KMS-11 (cell line): Measurements from ENCODE around the gene ARHGAP24.

ENCODE experiments used
- H2AFZ ChIP-seq: fragments of 200-600 bp; sonication (generic); 2 replicates; pipeline ENCODE4 v1.6.1; 2016; ENCODE audit warnings: antibody characterized with exemption, mixed run types, low read depth
- H3K27ac ChIP-seq: fragments of 200-600 bp; sonication (generic); 2 replicates; pipeline ENCODE4 v1.6.1; 2016; ENCODE audit warnings: mild to moderate bottlenecking, mixed run types
- H3K27me3 ChIP-seq: fragments of 200-600 bp; sonication (generic); 2 replicates; pipeline ENCODE4 v1.6.1; 2017; ENCODE audit warnings: mild to moderate bottlenecking, low read depth, mixed run types, moderate library complexity; ENCODE audit not compliant: insufficient read depth
- H3K36me3 ChIP-seq: fragments of 200-600 bp; sonication (generic); 2 replicates; pipeline ENCODE4 v1.6.1; 2017; ENCODE audit warnings: mild to moderate bottlenecking, mixed run types; ENCODE audit not compliant: insufficient read depth
- H3K4me1 ChIP-seq: fragments of 200-600 bp; sonication (generic); 2 replicates; pipeline ENCODE4 v1.6.1; 2016; ENCODE audit warnings: mild to moderate bottlenecking, low read depth, mixed run types; ENCODE audit not compliant: poor library complexity, severe bottlenecking
- H3K4me2 ChIP-seq: fragments of 200-600 bp; sonication (generic); 2 replicates; pipeline ENCODE4 v1.7.0; 2016; ENCODE audit warnings: mild to moderate bottlenecking, mixed run types
- H3K4me3 ChIP-seq: fragments of 200-600 bp; sonication (generic); IDR thresholded peaks from 2 replicates; pipeline ENCODE4 v1.6.1; 2017; ENCODE audit warnings: low read depth, low read length, mixed read lengths; ENCODE audit not compliant: insufficient read depth
- H3K79me2 ChIP-seq: fragments of 200-600 bp; sonication (generic); 2 replicates; pipeline ENCODE4 v1.6.1; 2016; ENCODE audit warnings: low read depth, mixed run types; ENCODE audit not compliant: insufficient read depth
- H3K9ac ChIP-seq: fragments of 200-600 bp; sonication (generic); 2 replicates; pipeline ENCODE4 v1.6.1; 2016; ENCODE audit warnings: mild to moderate bottlenecking, mixed run types
- H4K20me1 ChIP-seq: fragments of 200-600 bp; sonication (generic); 2 replicates; pipeline ENCODE4 v1.6.1; 2016; ENCODE audit warnings: mild to moderate bottlenecking, mixed run types; ENCODE audit not compliant: insufficient read depth
- TF ChIP-seq, protein P1 (sequence below): fragments of 200-600 bp; sonication (generic); conservative IDR thresholded peaks from 2 replicates; pipeline ENCODE4 v1.6.1; 2017; ENCODE audit warnings: low read depth, mild to moderate bottlenecking, antibody characterized with exemption, low read length, moderate library complexity, mixed read lengths

Gene ARHGAP24

DNA sequence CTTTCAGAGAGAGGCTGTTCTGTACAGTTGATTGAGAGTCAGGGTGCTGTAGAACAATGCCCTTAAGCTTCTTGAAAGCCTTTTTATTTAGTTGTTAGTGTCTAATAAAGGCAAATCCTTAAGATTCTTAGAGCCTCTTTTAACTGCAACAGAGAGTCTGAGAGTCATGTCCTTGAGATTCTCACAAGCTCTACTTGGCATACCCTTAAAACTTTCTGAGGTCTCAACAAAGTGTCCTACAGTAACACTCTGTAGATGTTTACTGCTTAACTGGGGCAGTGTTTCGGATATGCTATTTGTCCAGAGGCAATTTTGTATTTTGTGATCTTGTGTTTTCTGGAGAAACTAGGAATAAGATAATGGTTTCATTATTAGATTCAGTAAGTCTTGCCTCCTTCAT, 209.7 kb downstream of the ARHGAP24 start:
- H3K4me1 ChIP-seq = peaks cover 27% of the 10 kb centered on the region
- no peak overlapping the region for H3K4me2 ChIP-seq
- H3K27ac ChIP-seq = no peak overlapping the region
- no peak overlapping the region for H3K9ac ChIP-seq
- H4K20me1 ChIP-seq = no peaks in the 10 kb centered on the region
- no peak overlapping the region for H3K4me3 ChIP-seq
- H2AFZ ChIP-seq = no peak overlapping the region
- H3K36me3 ChIP-seq = no peaks in the 10 kb centered on the region
- no peaks in the 10 kb centered on the region for H3K27me3 ChIP-seq
- TF ChIP-seq, protein P1, sequence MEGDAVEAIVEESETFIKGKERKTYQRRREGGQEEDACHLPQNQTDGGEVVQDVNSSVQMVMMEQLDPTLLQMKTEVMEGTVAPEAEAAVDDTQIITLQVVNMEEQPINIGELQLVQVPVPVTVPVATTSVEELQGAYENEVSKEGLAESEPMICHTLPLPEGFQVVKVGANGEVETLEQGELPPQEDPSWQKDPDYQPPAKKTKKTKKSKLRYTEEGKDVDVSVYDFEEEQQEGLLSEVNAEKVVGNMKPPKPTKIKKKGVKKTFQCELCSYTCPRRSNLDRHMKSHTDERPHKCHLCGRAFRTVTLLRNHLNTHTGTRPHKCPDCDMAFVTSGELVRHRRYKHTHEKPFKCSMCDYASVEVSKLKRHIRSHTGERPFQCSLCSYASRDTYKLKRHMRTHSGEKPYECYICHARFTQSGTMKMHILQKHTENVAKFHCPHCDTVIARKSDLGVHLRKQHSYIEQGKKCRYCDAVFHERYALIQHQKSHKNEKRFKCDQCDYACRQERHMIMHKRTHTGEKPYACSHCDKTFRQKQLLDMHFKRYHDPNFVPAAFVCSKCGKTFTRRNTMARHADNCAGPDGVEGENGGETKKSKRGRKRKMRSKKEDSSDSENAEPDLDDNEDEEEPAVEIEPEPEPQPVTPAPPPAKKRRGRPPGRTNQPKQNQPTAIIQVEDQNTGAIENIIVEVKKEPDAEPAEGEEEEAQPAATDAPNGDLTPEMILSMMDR = no peak
- H3K79me2 ChIP-seq = no peaks in the 10 kb centered on the region

DNA sequence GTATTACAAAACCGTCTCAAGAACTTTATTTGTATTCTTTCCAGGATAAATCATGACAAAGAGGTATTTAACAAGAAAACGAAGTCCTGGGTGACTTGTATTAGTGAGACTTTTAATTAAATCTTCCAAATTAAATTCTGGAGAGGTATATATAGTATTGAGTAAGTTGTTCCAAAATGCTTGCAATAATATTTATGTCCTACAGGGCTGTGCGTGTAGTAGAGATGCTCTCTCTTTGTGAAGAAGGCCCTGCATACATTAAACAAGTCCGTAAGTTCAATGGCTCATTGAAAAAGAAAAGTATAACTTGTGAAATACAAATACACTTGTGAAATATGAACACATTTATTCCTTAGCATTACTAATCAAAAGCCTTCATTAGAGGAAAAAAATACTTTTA, 211.4 kb downstream of the ARHGAP24 start:
- TF ChIP-seq, protein P1 = no peak
- no peaks in the 10 kb centered on the region for H3K27me3 ChIP-seq
- H3K9ac ChIP-seq = no peak overlapping the region
- no peaks in the 10 kb centered on the region for H3K79me2 ChIP-seq
- peaks cover 13% of the 10 kb centered on the region for H3K4me1 ChIP-seq
- no peak overlapping the region for H2AFZ ChIP-seq
- H3K36me3 ChIP-seq = no peaks in the 10 kb centered on the region
- no peak overlapping the region for H3K4me2 ChIP-seq
- no peaks in the 10 kb centered on the region for H4K20me1 ChIP-seq
- no peak overlapping the region for H3K27ac ChIP-seq
- no peak overlapping the region for H3K4me3 ChIP-seq

DNA sequence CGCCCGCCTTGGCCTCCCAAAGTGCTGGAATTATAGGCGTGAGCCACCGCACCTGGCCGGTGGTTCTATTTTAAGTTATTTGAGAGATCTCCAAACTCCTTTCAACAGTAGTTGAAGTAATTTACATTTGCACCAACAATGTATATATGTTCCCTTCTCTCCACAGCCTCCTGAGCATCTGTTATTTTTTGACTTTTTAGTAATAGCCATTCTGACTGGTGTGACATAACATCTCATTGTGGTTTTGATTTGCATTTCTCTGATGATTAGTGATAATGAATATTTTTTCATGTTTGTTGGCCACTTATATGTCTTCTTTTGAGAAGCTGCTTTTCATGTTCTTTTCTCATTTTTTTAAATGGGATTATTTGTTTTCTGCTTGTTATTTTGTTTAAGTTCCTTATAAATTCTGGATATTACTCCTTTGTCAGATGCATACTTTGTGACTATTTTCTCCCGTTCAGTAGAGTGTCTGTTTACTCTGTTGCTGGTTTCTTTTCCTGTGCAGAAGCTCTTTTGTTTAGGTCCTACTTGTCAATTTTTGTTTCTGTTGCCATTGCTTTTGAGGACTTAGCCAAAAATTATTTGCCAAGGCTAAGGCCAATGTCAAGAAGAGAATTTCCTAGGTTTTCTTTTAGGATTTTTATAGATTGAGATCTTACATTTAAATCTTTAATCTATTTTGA, 213.2 kb downstream of the ARHGAP24 start:
- no peak overlapping the region for H3K27ac ChIP-seq
- TF ChIP-seq, protein P1 = no peak
- H3K79me2 ChIP-seq = no peaks in the 10 kb centered on the region
- H3K4me2 ChIP-seq = no peak overlapping the region
- no peaks in the 10 kb centered on the region for H3K36me3 ChIP-seq
- no peak overlapping the region for H3K9ac ChIP-seq
- no peaks in the 10 kb centered on the region for H3K4me1 ChIP-seq
- H2AFZ ChIP-seq = no peak overlapping the region
- H3K4me3 ChIP-seq = no peak overlapping the region
- H4K20me1 ChIP-seq = no peaks in the 10 kb centered on the region
- H3K27me3 ChIP-seq = no peaks in the 10 kb centered on the region

DNA sequence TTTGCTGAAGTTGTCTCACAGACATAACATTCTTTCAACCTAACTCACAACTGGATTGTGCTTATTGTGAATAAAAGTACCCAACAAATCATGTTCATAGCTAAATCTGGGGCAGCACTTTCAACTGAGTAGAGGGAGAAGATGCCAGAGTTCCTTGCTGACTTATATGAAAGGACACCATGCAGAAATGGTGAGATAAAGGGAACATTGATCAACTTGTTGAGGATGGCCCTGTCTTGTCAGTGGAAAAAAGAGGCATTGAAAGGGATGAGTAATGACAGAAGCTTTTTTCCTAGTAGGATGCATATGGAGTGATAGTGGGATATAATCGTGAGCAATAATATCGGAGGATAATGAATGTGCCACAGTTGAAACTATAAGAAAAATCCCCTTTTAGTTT, 221.7 kb downstream of the ARHGAP24 start:
- H2AFZ ChIP-seq = no peak overlapping the region
- no peaks in the 10 kb centered on the region for H3K79me2 ChIP-seq
- H3K4me3 ChIP-seq = no peak overlapping the region
- TF ChIP-seq, protein P1 = no peak
- H3K36me3 ChIP-seq = no peaks in the 10 kb centered on the region
- H3K27ac ChIP-seq = no peak overlapping the region
- no peaks in the 10 kb centered on the region for H3K4me1 ChIP-seq
- no peaks in the 10 kb centered on the region for H3K27me3 ChIP-seq
- no peak overlapping the region for H3K9ac ChIP-seq
- H4K20me1 ChIP-seq = no peaks in the 10 kb centered on the region
- no peak overlapping the region for H3K4me2 ChIP-seq
